Omental fat pad (tissue), 4 donors: ENCODE measurements around the gene KIF17. TPM values are rescaled to one million over a fixed set of nuclear protein-coding genes. Genes with fewer than 3 reads are reported as not detected.

Source experiments
- ATAC-seq: fragments of 150-250 bp; one replicate; pipeline ENCODE4 v1.9.1; 2016; ENCODE audit warnings: mild to moderate bottlenecking, moderate library complexity; ENCODE audit not compliant: low FRiP score
- DNase-seq: peaks from one replicate; pipeline ENCODE4 v3.0.0-alpha.2; 2019; ENCODE audit warnings: low spot score
- total RNA-seq, 4 donors: library from RNA; depleted of rRNA; stranded (reverse); fragments of >200 nt; gene quantifications; one replicate each; pipeline ENCODE4 v1.1.0, GENCODE V29; 2016
- TF ChIP-seq, protein P1 (sequence below), 3 donors: fragments of 450-650 bp; IDR thresholded peaks; one replicate each; pipeline ENCODE4 v1.5.1; 2016 to 2017; ENCODE audit warnings: antibody characterized with exemption in 3 of 3, mild to moderate bottlenecking in 3 of 3, moderate library complexity in 2 of 3

Gene KIF17
- total RNA-seq, 4 donors from 2014 or later = 2.6 to 14.8 (median 4.1) TPM

DNA sequence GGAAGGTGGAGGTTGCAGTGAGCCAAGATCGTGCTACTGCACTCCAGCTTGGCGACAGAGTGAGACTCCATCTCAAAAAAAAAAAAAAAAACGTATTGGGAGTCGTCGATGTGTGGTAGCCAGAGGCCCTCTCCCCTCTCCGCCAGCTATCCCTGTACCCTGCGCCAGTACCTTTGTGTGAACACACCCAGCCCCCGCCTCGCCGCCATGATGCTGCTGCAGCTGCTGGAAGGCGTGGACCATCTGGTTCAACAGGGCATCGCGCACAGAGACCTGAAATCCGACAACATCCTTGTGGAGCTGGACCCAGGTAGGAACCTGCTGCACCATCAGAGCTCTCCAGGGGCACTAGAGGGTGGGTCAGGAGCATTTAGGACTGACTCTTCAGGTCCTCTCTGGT, 72.4 kb downstream of the KIF17 start:
- DNase-seq (no peak), ATAC-seq (no peak)
- TF ChIP-seq, protein P1, sequence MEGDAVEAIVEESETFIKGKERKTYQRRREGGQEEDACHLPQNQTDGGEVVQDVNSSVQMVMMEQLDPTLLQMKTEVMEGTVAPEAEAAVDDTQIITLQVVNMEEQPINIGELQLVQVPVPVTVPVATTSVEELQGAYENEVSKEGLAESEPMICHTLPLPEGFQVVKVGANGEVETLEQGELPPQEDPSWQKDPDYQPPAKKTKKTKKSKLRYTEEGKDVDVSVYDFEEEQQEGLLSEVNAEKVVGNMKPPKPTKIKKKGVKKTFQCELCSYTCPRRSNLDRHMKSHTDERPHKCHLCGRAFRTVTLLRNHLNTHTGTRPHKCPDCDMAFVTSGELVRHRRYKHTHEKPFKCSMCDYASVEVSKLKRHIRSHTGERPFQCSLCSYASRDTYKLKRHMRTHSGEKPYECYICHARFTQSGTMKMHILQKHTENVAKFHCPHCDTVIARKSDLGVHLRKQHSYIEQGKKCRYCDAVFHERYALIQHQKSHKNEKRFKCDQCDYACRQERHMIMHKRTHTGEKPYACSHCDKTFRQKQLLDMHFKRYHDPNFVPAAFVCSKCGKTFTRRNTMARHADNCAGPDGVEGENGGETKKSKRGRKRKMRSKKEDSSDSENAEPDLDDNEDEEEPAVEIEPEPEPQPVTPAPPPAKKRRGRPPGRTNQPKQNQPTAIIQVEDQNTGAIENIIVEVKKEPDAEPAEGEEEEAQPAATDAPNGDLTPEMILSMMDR (IDR thresholded peaks at IDR 0.05) = no peak

DNA sequence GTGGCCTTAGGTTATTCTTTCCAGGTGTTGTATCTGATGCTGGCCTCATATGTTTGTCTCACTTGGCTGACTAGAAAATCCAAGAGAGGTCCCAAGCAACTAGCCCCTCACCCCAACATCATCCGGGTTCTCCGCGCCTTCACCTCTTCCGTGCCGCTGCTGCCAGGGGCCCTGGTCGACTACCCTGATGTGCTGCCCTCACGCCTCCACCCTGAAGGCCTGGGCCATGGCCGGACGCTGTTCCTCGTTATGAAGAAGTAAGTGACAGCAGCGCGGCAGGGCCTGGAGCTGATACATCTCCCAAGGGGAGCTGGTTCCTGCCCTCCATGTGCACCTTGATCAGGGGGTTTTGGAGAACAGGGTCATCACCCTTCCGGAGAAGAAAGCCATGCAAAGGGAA, 73.4 kb downstream of the KIF17 start:
- ATAC-seq = no peak
- TF ChIP-seq, protein P1 (IDR thresholded peaks at IDR 0.05) = no peak
- DNase-seq = no peak

DNA sequence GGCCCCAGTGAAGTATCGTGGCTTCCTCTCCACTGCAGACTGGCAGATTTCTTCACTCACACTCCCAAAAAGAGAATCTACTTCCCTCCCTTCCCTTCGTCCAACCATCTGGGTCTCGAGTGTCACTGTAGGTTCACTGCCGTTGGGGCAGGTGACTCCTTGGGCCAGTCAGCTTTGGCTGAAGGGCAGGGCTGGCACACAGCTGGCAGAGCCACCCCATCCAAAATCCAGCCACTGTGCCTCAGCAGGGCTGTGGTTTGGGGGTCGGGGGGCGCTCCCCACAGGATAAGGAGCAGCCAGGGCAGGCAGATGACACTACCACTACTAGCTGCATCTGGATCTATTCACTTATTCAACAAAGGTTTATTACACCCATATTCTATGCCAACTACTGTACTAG, 74.7 kb downstream of the KIF17 start:
- DNase-seq (no peak), ATAC-seq (no peak)
- TF ChIP-seq, protein P1 (IDR thresholded peaks at IDR 0.05) = no peak

DNA sequence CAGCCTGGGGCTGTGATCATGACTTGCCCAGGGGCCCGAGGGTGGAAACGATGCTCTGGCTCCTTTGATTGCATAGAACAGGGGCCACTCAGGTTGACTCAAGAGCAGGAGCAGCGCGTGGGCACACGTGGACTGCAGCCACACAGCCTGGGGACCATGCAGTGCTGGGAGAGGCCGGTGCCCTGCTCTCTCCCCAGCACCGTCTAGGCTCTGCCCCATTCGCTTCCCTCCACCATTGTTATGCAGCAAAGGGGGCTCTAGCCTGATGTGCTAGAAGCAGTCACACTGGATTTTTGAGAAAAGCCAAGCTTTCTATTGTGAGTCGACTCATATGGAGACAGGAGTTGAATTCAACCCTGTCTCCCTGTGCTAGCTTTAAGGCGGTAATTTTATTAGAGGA, 75.8 kb downstream of the KIF17 start:
- ATAC-seq (no peak), DNase-seq (no peak)
- TF ChIP-seq, protein P1 (IDR thresholded peaks at IDR 0.05) = no peak

DNA sequence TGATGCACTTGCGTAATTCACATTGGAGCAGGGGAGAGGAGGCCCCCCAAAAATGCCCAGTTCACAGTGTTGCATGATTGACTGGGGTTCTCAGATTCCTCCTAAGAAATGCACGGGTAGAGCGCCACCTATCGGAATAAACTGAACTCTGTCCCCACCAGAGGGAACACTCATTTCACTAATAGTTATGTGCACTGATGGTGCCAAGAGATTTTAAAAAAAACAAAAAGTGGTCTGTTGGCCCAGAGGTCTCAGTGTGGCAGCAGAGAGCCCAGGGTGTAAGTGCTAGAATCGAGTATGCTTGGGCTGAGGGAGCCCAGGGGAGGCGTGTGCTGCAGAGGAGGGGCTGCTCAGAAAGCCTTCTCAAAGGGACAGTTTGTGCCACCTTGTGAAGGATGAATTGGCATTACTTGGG, 77.6 kb downstream of the KIF17 start:
- DNase-seq (no peak), ATAC-seq (no peak)
- TF ChIP-seq, protein P1 (IDR thresholded peaks at IDR 0.05) = no peak

DNA sequence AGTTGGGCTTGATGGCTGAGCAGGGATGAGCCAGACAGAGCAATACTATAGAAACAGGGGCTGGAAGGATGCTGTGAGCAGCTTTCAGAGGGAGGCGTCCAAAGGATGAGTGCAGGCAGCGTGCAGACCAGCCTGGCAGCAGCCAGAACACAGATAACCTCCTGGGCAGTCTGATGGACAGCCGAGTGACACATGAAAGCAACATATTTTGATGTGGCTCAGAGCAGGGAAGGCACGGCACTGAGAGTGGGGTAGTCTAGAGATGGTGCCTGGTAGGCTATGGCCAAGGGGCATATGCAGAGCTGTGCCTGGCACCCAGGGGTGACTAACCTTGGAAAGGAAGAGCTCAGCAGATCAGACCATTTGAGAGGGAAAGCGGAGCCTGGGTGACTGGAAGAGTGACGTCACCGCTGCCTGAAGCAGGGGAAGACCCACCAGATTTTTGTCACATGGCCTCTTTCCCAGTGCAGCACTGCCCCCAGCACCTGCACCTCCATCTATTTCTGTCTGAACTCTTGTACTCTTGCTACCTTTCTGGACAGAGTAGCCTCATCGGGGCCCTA, 80.9 kb downstream of the KIF17 start:
- TF ChIP-seq, protein P1 (IDR thresholded peaks at IDR 0.05) = no peak
- ATAC-seq (no peak), DNase-seq (no peak)

DNA sequence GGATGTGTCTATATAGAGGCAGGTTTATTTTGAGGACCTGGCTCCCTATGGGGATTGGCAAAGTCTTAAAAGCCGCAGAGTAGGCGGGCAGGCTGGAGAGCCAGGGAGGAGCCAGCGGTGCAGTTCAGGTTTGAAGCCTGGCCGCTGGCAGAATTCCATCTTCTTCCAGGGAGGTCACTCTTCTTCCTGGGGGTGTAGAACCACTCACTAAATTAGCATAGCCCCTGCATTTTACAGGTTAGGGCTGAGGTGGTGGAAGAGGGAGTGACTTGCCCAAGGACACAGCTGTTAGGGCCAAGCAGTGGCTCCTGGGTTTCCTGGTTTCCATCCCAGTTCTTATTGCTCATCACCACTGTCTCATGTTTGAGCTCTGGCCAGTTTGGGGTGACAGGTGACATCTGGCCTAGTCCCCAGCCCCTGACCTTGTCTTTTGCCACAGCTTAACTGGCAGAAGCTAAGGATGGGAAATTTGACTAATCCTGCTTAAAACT, 83.2 kb downstream of the KIF17 start:
- no peak for ATAC-seq
- TF ChIP-seq, protein P1 (IDR thresholded peaks at IDR 0.05) = no peak
- DNase-seq = no peak
